HG02884 (cell line): ENCODE measurements around the gene SGF29.
"Not testable (repeated sequence)": the region's sequence is repeated elsewhere in the genome, so short reads cannot be mapped to it uniquely, and the experiment has no call there.

Source experiments
- ATAC-seq: cut with Tn5 transposase; IDR thresholded peaks from one replicate; pipeline ENCODE4 v1.9.1; 2021; ENCODE audit warnings: mild to moderate bottlenecking, moderate library complexity; ENCODE audit not compliant: unreplicated experiment

The SGF29 gene

GRCh38 chr16:28553776-28554633 is at the start of gene SGF29:
SGF29 (plus strand) TSS chr16:28553920; CDS start chr16:28581070, 27,150 bp downstream.
- ATAC-seq = peak; percentile 74

DNA sequence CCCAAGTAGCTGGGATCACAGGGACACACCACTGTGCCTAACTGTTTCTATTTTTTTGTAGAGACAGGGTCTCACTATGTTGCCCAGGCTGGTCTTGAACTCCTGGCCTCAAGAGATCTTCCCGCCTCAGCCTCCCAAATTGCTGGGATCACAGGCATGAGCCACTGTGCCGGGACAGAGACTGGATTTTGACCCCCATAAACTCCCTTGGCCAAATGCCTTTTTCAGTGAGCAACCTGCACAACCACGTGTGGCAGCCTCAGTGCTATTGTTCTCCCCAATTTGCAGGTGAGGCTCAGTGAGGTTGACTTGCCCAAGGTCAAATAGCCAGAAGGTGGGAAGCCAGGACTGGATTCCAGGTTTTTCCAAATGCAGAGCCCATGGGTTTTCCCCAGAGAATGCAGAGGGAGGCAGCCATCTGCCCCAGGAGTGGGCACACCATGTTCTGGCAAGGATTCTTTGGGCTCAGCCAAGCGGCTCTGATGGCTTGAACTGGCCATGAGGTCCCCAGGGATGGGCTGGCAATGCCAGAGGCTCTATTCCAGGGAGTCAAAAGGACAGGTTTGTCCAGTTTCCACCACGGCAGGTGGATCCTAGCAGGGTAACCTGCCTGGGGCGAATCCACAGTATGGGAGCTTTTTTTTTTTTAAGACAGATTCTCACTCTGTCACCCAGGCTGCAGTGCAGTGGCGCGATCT is 48.9 kb upstream of the SGF29 start:
- no peak for ATAC-seq

GRCh38 chr16:28505489-28506137 is 48.1 kb upstream of the SGF29 start:
- ATAC-seq = no peak

DNA sequence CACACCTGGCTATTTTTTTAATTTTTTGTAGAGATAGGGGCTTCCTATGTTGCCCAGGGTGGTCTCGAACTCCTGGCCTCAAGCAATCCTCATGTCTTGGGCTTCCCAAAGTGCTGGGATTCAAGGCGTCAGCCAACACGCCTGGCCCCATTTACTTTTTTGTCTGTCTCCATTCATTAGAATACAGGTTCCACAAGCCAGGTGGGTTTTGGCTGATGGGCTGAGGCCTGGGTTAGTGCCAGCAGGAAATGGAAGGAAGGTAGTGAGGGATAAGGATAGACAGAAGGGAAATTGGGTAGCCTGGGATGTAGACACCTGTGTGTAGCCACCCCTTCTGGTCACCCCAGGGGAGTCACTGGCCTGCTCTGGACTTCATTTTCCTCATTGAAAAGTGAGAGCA is 42.7 kb upstream of the SGF29 start:
- ATAC-seq = no peak

- no peak for ATAC-seq
These were observed 41.6 kb upstream of the SGF29 start for GRCh38 chr16:28511801-28512789.

GRCh38 chr16:28513484-28514181 is 40.1 kb upstream of the SGF29 start:
- ATAC-seq = no peak

GRCh38 chr16:28514246-28514645 is 39.5 kb upstream of the SGF29 start:
- ATAC-seq = no peak

- no peak for ATAC-seq
These were observed 33.0 kb upstream of the SGF29 start for GRCh38 chr16:28520672-28521071.

- no peak for ATAC-seq
These were observed 32.3 kb upstream of the SGF29 start for GRCh38 chr16:28521436-28521835.

DNA sequence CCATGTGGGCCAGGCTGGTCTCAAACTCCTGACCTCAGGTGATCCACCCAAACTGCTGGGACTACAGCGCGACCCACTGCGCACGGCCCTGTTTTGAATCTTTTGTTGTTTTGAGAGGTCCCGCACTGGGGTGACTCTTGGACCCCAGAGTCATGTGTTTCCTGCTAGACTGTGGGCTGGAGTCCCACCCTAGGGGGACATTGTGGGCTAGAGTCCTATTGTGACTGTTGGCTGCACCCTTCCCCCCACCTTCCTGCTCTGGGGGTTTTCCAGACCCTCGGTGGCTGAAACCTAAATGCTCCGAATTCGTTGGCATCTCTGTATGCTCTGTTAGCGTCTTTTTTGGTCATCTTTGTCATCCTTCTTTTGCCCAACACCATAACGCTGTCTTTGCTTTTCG is 30.9 kb upstream of the SGF29 start:
- no peak for ATAC-seq

DNA sequence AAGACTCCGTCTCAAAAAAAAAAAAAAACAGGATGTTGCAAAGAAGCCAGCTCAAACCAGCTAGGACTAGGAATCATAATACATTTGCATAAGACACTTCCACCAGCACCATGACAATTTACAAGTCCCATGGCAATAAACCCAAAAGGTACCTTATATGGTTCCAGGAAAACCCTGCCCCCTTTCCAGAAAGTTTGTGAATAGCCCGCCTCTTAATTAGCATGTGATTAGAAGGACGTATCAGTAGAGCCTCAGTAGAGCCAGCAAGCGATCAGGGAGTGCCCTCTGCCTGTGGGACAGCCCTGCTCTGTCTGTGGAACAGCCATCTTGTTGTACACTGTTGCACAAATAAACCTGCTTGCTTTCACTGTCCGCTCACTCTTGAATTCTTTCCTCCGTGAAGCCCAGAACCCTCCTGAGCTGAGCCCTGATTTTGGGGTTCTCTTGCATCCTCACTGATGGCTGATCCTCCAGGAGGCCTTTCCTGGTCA is 29.0 kb upstream of the SGF29 start:
- ATAC-seq = no peak

DNA sequence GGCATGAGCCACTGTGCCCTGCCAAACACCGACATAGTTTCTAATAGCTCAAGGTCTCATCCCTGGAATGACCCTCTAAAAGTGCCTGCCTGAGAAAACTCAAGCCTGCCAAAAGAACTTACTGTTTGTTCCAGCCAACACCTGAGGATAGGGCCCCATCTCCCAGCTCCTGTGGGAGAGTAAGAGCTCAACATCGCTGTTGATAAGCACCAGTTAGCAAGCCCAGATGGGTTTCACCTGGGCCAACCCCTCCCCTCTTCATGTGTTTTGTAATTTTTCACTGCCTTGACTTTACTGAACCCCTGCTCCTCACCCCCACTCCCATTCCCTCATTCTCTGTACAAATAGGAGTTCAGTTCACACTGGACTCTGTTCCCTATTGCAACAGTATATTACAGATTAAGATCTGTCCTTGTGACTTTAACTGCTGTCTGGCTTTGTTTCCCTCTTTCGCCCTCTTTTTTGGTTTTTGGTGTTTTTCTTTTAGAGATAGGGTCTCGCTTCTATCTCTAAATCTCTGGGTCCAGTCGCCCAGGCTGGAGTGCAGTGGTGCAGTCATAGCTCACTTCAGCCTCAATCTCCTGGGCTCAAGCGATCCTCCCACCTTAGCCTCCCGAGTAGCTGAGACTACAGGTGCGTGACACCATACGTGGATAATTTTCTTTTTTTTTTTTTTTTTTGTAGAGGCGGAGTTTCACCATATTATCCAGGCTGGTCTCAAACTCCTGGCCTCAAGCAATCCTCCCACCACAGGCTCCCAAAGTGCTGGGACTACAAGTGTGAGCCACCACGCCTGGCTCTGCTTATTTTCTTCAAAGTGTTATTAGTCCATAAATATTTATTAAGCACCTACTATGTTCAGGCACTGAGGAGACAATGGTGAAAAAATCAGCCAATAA is 27.3 kb upstream of the SGF29 start:
- no peak for ATAC-seq

DNA sequence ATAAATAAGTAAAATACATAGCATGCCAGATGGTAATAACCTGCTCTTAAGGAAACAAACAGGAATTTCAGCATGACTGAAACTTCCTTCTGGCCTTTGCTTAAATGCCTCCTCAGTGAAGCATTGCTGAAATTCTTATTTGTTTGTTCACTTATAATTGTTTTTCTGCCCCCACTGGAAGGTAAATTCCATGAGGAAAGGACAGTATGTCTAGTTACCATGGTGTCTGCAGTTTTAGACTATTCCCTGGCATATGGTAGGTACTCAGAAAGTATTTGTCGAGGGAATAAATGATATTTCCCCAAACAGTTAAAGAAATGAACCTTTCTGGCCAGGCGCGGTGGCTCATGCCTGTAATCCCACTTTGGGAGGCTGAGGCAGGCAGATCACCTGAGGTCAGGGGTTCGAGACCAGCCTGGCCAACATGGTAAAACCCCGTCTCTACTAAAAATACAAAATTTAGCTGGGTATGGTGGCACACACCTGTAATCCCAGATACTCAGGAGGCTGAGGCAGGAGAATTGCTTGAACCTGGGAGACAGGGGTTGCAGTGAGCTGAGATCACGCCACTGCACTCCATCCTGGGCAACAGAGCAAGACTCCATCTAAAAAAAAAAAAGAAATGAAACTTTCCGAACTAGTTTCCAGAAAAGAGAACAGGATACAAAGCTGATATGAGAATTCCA is 26.5 kb upstream of the SGF29 start:
- not testable (repeated sequence) for ATAC-seq

DNA sequence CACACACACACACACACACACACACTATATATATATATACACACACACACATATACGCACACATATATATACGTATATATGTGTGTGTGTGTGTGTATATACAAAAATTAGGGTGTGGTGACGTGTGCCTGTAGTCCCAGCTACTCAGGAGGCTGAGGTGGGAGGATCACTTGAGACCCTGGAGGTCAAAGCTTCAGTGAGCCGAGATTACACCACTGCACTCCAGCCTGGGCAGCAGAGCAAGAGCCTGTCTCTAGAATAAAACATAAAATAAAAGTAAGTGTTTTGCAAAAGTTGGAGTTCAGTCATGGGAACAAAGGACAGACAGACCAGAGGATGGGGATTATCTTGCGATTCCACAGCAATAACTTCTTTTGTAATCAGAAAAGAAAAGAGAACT is 25.7 kb upstream of the SGF29 start:
- no peak for ATAC-seq

GRCh38 chr16:28528463-28528867 is 25.3 kb upstream of the SGF29 start:
- ATAC-seq = no peak

DNA sequence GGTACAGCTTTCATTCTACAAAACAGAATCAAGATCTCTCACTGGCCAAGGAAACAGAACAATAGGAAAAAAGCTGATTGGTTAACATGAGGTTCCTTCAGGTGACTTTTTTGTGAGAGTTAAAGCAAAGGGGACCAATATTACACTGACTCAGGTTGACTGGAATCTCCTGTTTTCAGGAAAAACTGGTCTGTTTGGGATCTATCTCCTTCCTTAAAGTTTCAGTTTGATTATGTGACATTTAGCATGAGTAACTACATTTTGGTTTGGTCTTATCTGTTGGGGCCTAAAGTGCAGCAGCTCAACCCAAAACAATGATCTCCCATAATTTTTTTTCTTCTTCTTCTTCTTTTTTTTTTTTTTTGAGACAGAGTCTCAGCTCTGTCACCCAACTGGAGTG is 24.6 kb upstream of the SGF29 start:
- ATAC-seq = no peak

DNA sequence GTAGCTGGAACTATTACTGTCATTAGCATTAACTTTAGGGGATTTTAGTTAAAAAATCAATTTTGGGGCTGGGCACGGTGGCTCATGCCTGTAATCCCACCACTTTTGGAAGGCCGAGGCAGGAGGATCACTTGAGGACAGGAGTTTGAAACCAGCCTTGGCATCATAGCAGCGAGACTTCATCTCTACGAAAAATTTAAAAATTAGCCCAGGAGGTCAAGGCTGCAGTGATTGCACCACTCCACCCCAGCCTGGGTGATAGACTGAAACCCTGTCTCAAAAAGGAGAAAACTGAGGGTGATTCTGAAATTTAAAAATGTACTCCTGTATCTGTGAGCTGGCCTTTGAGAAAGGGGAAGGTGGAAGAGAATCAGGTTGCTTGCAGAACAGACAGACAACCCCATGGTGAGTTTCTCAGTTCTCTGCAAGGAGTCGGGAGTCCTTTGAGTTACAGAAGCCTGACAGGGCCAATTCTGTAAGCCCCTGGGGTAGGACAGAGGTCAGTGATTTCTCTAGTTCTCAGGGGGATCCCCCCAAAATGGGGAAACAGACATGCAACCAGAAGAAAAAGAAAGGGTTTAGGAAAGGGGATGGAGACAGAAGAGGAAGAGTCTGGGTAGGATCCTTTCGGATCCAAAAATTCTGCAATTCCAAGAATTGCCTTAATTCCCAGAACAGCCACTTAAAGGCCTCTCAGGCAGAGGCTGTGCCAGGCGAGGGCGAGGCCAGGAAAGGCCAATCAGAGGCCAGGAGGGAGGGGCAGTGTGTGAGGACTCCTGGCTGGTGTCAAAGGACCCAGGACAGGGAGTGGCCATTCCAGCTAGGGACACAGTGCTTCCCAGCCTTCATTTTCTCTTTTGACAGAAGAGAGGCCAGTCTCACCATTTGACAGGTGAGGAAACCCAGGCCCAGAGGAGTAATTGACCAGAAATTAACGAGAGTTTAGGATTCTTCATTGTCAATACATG is 21.7 kb upstream of the SGF29 start:
- no peak for ATAC-seq
